ENCODE data around the gene CSNK1E. TPM values are rescaled to one million over a fixed set of nuclear protein-coding genes. Genes with fewer than 3 reads are reported as not detected.

CSNK1E gene
- total and polyA plus RNA-seq, 2 donors, result 33.9 to 81.3 TPM

- Histone ChIP-seq H3K27me3 (ENCODE audit: control insufficient read depth in 2 of 2, insufficient read depth in 1 of 2, low read length in 1 of 2) (peaks cover 0 to 11% of the 10 kb centered on the region in 2 donors), H3K36me3 (ENCODE audit: control insufficient read depth in 2 of 2, insufficient read depth in 2 of 2, low read length in 1 of 2) (no peaks in the 10 kb centered on the region), H3K4me1 (ENCODE audit: control insufficient read depth in 2 of 2, insufficient read depth in 2 of 2, low read length in 2 of 2) (peaks cover 7 to 22% of the 10 kb centered on the region in 2 donors), H3K27ac (ENCODE audit: low read depth in 1 of 2, low read length in 1 of 2) (peak overlapping the region in 1 of 2 donors; percentile 80), H3K4me3 (ENCODE audit: low read length in 2 of 2) (peak overlapping the region; percentile 52 to 94), H3K9me3 (ENCODE audit: control insufficient read depth in 2 of 2, insufficient read depth in 1 of 2, low read length in 1 of 2) (no peaks in the 10 kb centered on the region)
- DNase-seq (ENCODE audit: low read depth in 6 of 9, low spot score in 9 of 9), result peak in 1 of 9 donors; percentile 10
- WGBS, result 25% methylated on average over 26 of the region's 26 CpGs
Observed at GRCh38 chr22:38273135-38273826, 44.0 kb downstream of the CSNK1E start.

- no peaks in the 10 kb centered on the region for H3K36me3 ChIP-seq (ENCODE audit: control insufficient read depth in 2 of 2, insufficient read depth in 2 of 2, low read length in 1 of 2)
- under 1% methylated on average over 97 of the region's 97 CpGs for WGBS
- peaks cover 7 to 22% of the 10 kb centered on the region in 2 donors for H3K4me1 ChIP-seq (ENCODE audit: control insufficient read depth in 2 of 2, insufficient read depth in 2 of 2, low read length in 2 of 2)
- H3K9me3 ChIP-seq (ENCODE audit: control insufficient read depth in 2 of 2, insufficient read depth in 1 of 2, low read length in 1 of 2), result no peaks in the 10 kb centered on the region
- H3K4me3 ChIP-seq (ENCODE audit: low read length in 2 of 2), result peak within 1 kb of the TSS; percentile 59 to 94
- peaks cover 0 to 11% of the 10 kb centered on the region in 2 donors for H3K27me3 ChIP-seq (ENCODE audit: control insufficient read depth in 2 of 2, insufficient read depth in 1 of 2, low read length in 1 of 2)
- peak within 1 kb of the TSS in 1 of 2 donors; percentile 80 for H3K27ac ChIP-seq (ENCODE audit: low read depth in 1 of 2, low read length in 1 of 2)
- peak in 8 of 9 donors; percentile 53 to 89 (median 76) for DNase-seq (ENCODE audit: low read depth in 6 of 9, low spot score in 9 of 9)
Observed at GRCh38 chr22:38272373-38273134, 44.7 kb downstream of the CSNK1E start, which contains the start of gene TMEM184B. TSS of gene TMEM184B (minus strand) at chr22:38273010. CDS start at chr22:38247961, 25,049 bp downstream.

- H3K9me3 ChIP-seq (ENCODE audit: control insufficient read depth in 2 of 2, insufficient read depth in 1 of 2, low read length in 1 of 2), result no peaks in the 10 kb centered on the region
- peaks cover 7 to 26% of the 10 kb centered on the region in 2 donors for H3K4me1 ChIP-seq (ENCODE audit: control insufficient read depth in 2 of 2, insufficient read depth in 2 of 2, low read length in 2 of 2)
- peak in 2 of 9 donors; percentile 14 to 22 for DNase-seq (ENCODE audit: low read depth in 6 of 9, low spot score in 9 of 9)
- H3K4me3 ChIP-seq (ENCODE audit: low read length in 2 of 2), result peak overlapping the region; percentile 59 to 94
- WGBS, result 19% methylated on average over 7 of the region's 7 CpGs
- peaks cover 0 to 11% of the 10 kb centered on the region in 2 donors for H3K27me3 ChIP-seq (ENCODE audit: control insufficient read depth in 2 of 2, insufficient read depth in 1 of 2, low read length in 1 of 2)
- H3K36me3 ChIP-seq (ENCODE audit: control insufficient read depth in 2 of 2, insufficient read depth in 2 of 2, low read length in 1 of 2), result no peaks in the 10 kb centered on the region
- no peak overlapping the region for H3K27ac ChIP-seq (ENCODE audit: low read depth in 1 of 2, low read length in 1 of 2)
Observed at GRCh38 chr22:38271927-38272372, 45.3 kb downstream of the CSNK1E start.

- Histone ChIP-seq H3K9me3 (ENCODE audit: control insufficient read depth in 2 of 2, insufficient read depth in 1 of 2, low read length in 1 of 2) (no peaks in the 10 kb centered on the region), H3K36me3 (ENCODE audit: control insufficient read depth in 2 of 2, insufficient read depth in 2 of 2, low read length in 1 of 2) (no peaks in the 10 kb centered on the region), H3K4me1 (ENCODE audit: control insufficient read depth in 2 of 2, insufficient read depth in 2 of 2, low read length in 2 of 2) (peaks cover 12 to 33% of the 10 kb centered on the region in 2 donors), H3K27me3 (ENCODE audit: control insufficient read depth in 2 of 2, insufficient read depth in 1 of 2, low read length in 1 of 2) (peaks cover 0 to 11% of the 10 kb centered on the region in 2 donors), H3K27ac (ENCODE audit: low read depth in 1 of 2, low read length in 1 of 2) (no peak overlapping the region), H3K4me3 (ENCODE audit: low read length in 2 of 2) (no peak overlapping the region)
- WGBS, result 98% methylated on average over 7 of the region's 7 CpGs
- no peak for DNase-seq (ENCODE audit: low read depth in 6 of 9, low spot score in 9 of 9)
Observed at GRCh38 chr22:38271101-38271500, 46.1 kb downstream of the CSNK1E start.

GRCh38 chr22:38270091-38270992, 46.9 kb downstream of the CSNK1E start:
- Histone ChIP-seq H3K4me3 (ENCODE audit: low read length in 2 of 2) (no peak overlapping the region), H3K27ac (ENCODE audit: low read depth in 1 of 2, low read length in 1 of 2) (no peak overlapping the region), H3K36me3 (ENCODE audit: control insufficient read depth in 2 of 2, insufficient read depth in 2 of 2, low read length in 1 of 2) (no peaks in the 10 kb centered on the region), H3K27me3 (ENCODE audit: control insufficient read depth in 2 of 2, insufficient read depth in 1 of 2, low read length in 1 of 2) (peaks cover 0 to 11% of the 10 kb centered on the region in 2 donors), H3K9me3 (ENCODE audit: control insufficient read depth in 2 of 2, insufficient read depth in 1 of 2, low read length in 1 of 2) (no peaks in the 10 kb centered on the region), H3K4me1 (ENCODE audit: control insufficient read depth in 2 of 2, insufficient read depth in 2 of 2, low read length in 2 of 2) (peaks cover 13 to 38% of the 10 kb centered on the region in 2 donors)
- WGBS, result 96% methylated on average over 13 of the region's 13 CpGs
- DNase-seq (ENCODE audit: low read depth in 6 of 9, low spot score in 9 of 9), result no peak

- DNase-seq (ENCODE audit: low read depth in 6 of 9, low spot score in 9 of 9), result no peak
- H3K9me3 ChIP-seq (ENCODE audit: control insufficient read depth in 2 of 2, insufficient read depth in 1 of 2, low read length in 1 of 2), result no peaks in the 10 kb centered on the region
- no peaks in the 10 kb centered on the region for H3K36me3 ChIP-seq (ENCODE audit: control insufficient read depth in 2 of 2, insufficient read depth in 2 of 2, low read length in 1 of 2)
- no peak overlapping the region for H3K27ac ChIP-seq (ENCODE audit: low read depth in 1 of 2, low read length in 1 of 2)
- H3K4me1 ChIP-seq (ENCODE audit: control insufficient read depth in 2 of 2, insufficient read depth in 2 of 2, low read length in 2 of 2), result peaks cover 13 to 38% of the 10 kb centered on the region in 2 donors
- no peak overlapping the region for H3K4me3 ChIP-seq (ENCODE audit: low read length in 2 of 2)
- peaks cover 0 to 11% of the 10 kb centered on the region in 2 donors for H3K27me3 ChIP-seq (ENCODE audit: control insufficient read depth in 2 of 2, insufficient read depth in 1 of 2, low read length in 1 of 2)
- WGBS, result 97% methylated on average over 7 of the region's 7 CpGs
Observed at GRCh38 chr22:38269466-38269865, 47.8 kb downstream of the CSNK1E start.

GRCh38 chr22:38267086-38267485, 50.1 kb downstream of the CSNK1E start:
- no peaks in the 10 kb centered on the region for H3K9me3 ChIP-seq (ENCODE audit: control insufficient read depth in 2 of 2, insufficient read depth in 1 of 2, low read length in 1 of 2)
- no peak overlapping the region for H3K4me3 ChIP-seq (ENCODE audit: low read length in 2 of 2)
- peak in 3 of 9 donors; percentile 17 to 62 (median 28) for DNase-seq (ENCODE audit: low read depth in 6 of 9, low spot score in 9 of 9)
- peaks cover 13 to 31% of the 10 kb centered on the region in 2 donors for H3K4me1 ChIP-seq (ENCODE audit: control insufficient read depth in 2 of 2, insufficient read depth in 2 of 2, low read length in 2 of 2)
- H3K27me3 ChIP-seq (ENCODE audit: control insufficient read depth in 2 of 2, insufficient read depth in 1 of 2, low read length in 1 of 2), result peaks cover 0 to 7% of the 10 kb centered on the region in 2 donors
- peaks cover 0 to 5% of the 10 kb centered on the region in 2 donors for H3K36me3 ChIP-seq (ENCODE audit: control insufficient read depth in 2 of 2, insufficient read depth in 2 of 2, low read length in 1 of 2)
- WGBS, result 56% methylated on average over 4 of the region's 4 CpGs
- no peak overlapping the region for H3K27ac ChIP-seq (ENCODE audit: low read depth in 1 of 2, low read length in 1 of 2)

- H3K4me1 ChIP-seq (ENCODE audit: control insufficient read depth in 2 of 2, insufficient read depth in 2 of 2, low read length in 2 of 2), result peaks cover 6 to 23% of the 10 kb centered on the region in 2 donors
- 30% methylated on average over 8 of the region's 8 CpGs for WGBS
- DNase-seq (ENCODE audit: low read depth in 6 of 9, low spot score in 9 of 9), result peak in 2 of 9 donors; percentile 6 to 29
Observed at GRCh38 chr22:38266120-38266519, 51.1 kb downstream of the CSNK1E start.

More at GRCh38 chr22:38266120-38266519, 51.1 kb downstream of the CSNK1E start:
- Histone ChIP-seq H3K36me3 (ENCODE audit: control insufficient read depth in 2 of 2, insufficient read depth in 2 of 2, low read length in 1 of 2) (peaks cover 0 to 5% of the 10 kb centered on the region in 2 donors), H3K9me3 (ENCODE audit: control insufficient read depth in 2 of 2, insufficient read depth in 1 of 2, low read length in 1 of 2) (peaks cover 0 to under 1% of the 10 kb centered on the region in 2 donors), H3K27me3 (ENCODE audit: control insufficient read depth in 2 of 2, insufficient read depth in 1 of 2, low read length in 1 of 2) (no peaks in the 10 kb centered on the region), H3K4me3 (ENCODE audit: low read length in 2 of 2) (no peak overlapping the region), H3K27ac (ENCODE audit: low read depth in 1 of 2, low read length in 1 of 2) (no peak overlapping the region)
